Kidney epithelial cell (primary cell): ENCODE data around the gene FPR2. TPM values are rescaled to one million over a fixed set of nuclear protein-coding genes. Genes with fewer than 3 reads are reported as not detected.

Experiments used
- DNase-seq: peaks from one replicate; pipeline ENCODE4 v3.0.0-alpha.2; 2010; ENCODE audit warnings: low read depth
- H3K27me3 ChIP-seq: 2 replicates; pipeline ENCODE4 v1.6.0; 2011; ENCODE audit warnings: low read length; ENCODE audit not compliant: control insufficient read depth, insufficient read depth
- H3K36me3 ChIP-seq: 2 replicates; pipeline ENCODE4 v1.5.1; 2011; ENCODE audit warnings: low read length; ENCODE audit not compliant: control insufficient read depth, insufficient read depth
- H3K4me3 ChIP-seq: 2 replicates; pipeline ENCODE4 v1.5.1; 2011; ENCODE audit warnings: low read depth, mild to moderate bottlenecking, control low read depth, low read length
- CTCF ChIP-seq: IDR thresholded peaks from 2 replicates; pipeline ENCODE4 v1.5.1; 2011; ENCODE audit warnings: mild to moderate bottlenecking, moderate library complexity, low read length, control low read depth, inconsistent platforms; ENCODE audit not compliant: insufficient read depth, poor library complexity, severe bottlenecking
- total RNA-seq: library from RNA; depleted of rRNA; stranded (reverse); fragments of >200 nt; gene quantifications from 2 replicates; pipeline ENCODE4 v1.2.3, GENCODE V29; 2015

Gene FPR2
- total RNA-seq, 1 donor from 2014 or later = not detected

GRCh38 chr19:51754770-51755169, 6.2 kb upstream of the FPR2 start:
- no peak for TF ChIP-seq CTCF
- Histone ChIP-seq H3K36me3 (no peaks in the 10 kb centered on the region), H3K27me3 (no peaks in the 10 kb centered on the region), H3K4me3 (no peak overlapping the region)
- DNase-seq = no peak

- no peak for TF ChIP-seq CTCF
- Histone ChIP-seq H3K36me3 (no peaks in the 10 kb centered on the region), H3K4me3 (no peak overlapping the region), H3K27me3 (no peaks in the 10 kb centered on the region)
- no peak for DNase-seq
Observed at GRCh38 chr19:51755571-51755970, 5.4 kb upstream of the FPR2 start.

GRCh38 chr19:51761696-51762095, 716 bp downstream of the FPR2 start:
- no peaks in the 10 kb centered on the region for H3K27me3 ChIP-seq
- H3K4me3 ChIP-seq = no peak overlapping the region
- no peak for DNase-seq
- no peaks in the 10 kb centered on the region for H3K36me3 ChIP-seq
- no peak for TF ChIP-seq CTCF

- TF ChIP-seq CTCF = no peak
- no peak for DNase-seq
- no peaks in the 10 kb centered on the region for H3K27me3 ChIP-seq
- H3K4me3 ChIP-seq = no peak overlapping the region
- no peaks in the 10 kb centered on the region for H3K36me3 ChIP-seq
Observed at GRCh38 chr19:51765086-51765485, 4.1 kb downstream of the FPR2 start.

GRCh38 chr19:51766461-51766860, 5.5 kb downstream of the FPR2 start:
- H3K27me3 ChIP-seq = no peaks in the 10 kb centered on the region
- no peak overlapping the region for H3K4me3 ChIP-seq
- H3K36me3 ChIP-seq = no peaks in the 10 kb centered on the region
- no peak for DNase-seq
- TF ChIP-seq CTCF = no peak

- H3K36me3 ChIP-seq = no peaks in the 10 kb centered on the region
- H3K27me3 ChIP-seq = no peaks in the 10 kb centered on the region
- TF ChIP-seq CTCF = no peak
- H3K4me3 ChIP-seq = no peak overlapping the region
- DNase-seq = no peak
Observed at GRCh38 chr19:51771376-51772130, 10.6 kb downstream of the FPR2 start.
